Smooth muscle cell (in vitro differentiated cells): ENCODE data around the gene TSPAN18. TPM values are rescaled to one million over a fixed set of nuclear protein-coding genes. Genes with fewer than 3 reads are reported as not detected.

Experiments used
- DNase-seq: peaks from one replicate; lab custom pipeline; 2025; ENCODE audit not compliant: unreplicated experiment; lab: John Stamatoyannopoulos, UW
- H2AFZ ChIP-seq: fragments of 200-600 bp; sonication (generic); 2 replicates; pipeline ENCODE4 v1.6.0; 2016; ENCODE audit warnings: antibody characterized with exemption, low read depth, mild to moderate bottlenecking
- H3F3A ChIP-seq: fragments of 200-600 bp; sonication (generic); 2 replicates; pipeline ENCODE4 v1.6.0; 2017; ENCODE audit warnings: antibody characterized with exemption, low read depth
- H3K27ac ChIP-seq: fragments of 200-600 bp; sonication (generic); 2 replicates; pipeline ENCODE4 v1.5.1; 2016; ENCODE audit warnings: low read depth, mild to moderate bottlenecking
- H3K27me3 ChIP-seq: fragments of 200-600 bp; sonication (generic); 2 replicates; pipeline ENCODE4 v1.6.1; 2016; ENCODE audit warnings: low read depth, mild to moderate bottlenecking
- H3K36me3 ChIP-seq: fragments of 200-600 bp; sonication (generic); 2 replicates; pipeline ENCODE4 v1.5.1; 2016; ENCODE audit warnings: low read depth
- H3K4me1 ChIP-seq: fragments of 200-600 bp; sonication (generic); 2 replicates; pipeline ENCODE4 v1.5.1; 2016; ENCODE audit warnings: low read depth
- H3K4me2 ChIP-seq: fragments of 200-600 bp; sonication (generic); 2 replicates; pipeline ENCODE4 v1.6.0; 2016; ENCODE audit warnings: mild to moderate bottlenecking
- H3K4me3 ChIP-seq: fragments of 200-600 bp; sonication (generic); 2 replicates; pipeline ENCODE4 v1.5.1; 2016; ENCODE audit warnings: mild to moderate bottlenecking
- H3K79me2 ChIP-seq: fragments of 200-600 bp; sonication (generic); 2 replicates; pipeline ENCODE4 v1.6.0; 2016; ENCODE audit warnings: low read depth, mild to moderate bottlenecking
- H3K9ac ChIP-seq: fragments of 200-600 bp; sonication (generic); 2 replicates; pipeline ENCODE4 v1.6.0; 2016; ENCODE audit warnings: low read depth
- H3K9me3 ChIP-seq: fragments of 200-600 bp; sonication (generic); replicated peaks from 2 replicates; pipeline ENCODE4 v1.5.1; 2016; ENCODE audit warnings: low read depth
- H4K20me1 ChIP-seq: fragments of 200-600 bp; sonication (generic); 2 replicates; pipeline ENCODE4 v1.6.0; 2016; ENCODE audit warnings: low read depth
- WGBS: methylation state at CpG from one replicate; pipeline ENCODE4 v1.1.7; 2016; ENCODE audit warnings: low lambda C conversion rate; 5-methylcytosine and 5-hydroxymethylcytosine counted together
- polyA plus RNA-seq: library from polyadenylated mRNA; unstranded; fragments of >200 nt; fragmentation: Nextera tagmentation; extraction: Ambion mirVana; gene quantifications from 2 replicates; pipeline ENCODE4 v1.2.1, GENCODE V29; 2016
- total RNA-seq: library from RNA; depleted of rRNA; stranded (reverse); fragments of >200 nt; gene quantifications from 2 replicates; pipeline ENCODE4 v1.2.3, GENCODE V29; 2014
- TF ChIP-seq, protein P1 (sequence below): fragments of 200-600 bp; sonication (generic); IDR thresholded peaks from 2 replicates; pipeline ENCODE4 v1.5.1; 2017; ENCODE audit warnings: borderline replicate concordance, mild to moderate bottlenecking, antibody characterized with exemption; ENCODE audit not compliant: insufficient read depth, poor library complexity, severe bottlenecking

Gene TSPAN18
- total and polyA plus RNA-seq, 2 experiments from 2014 or later, result 3.4 to 15.3 TPM

GRCh38 chr11:44763121-44763820 is 36.5 kb downstream of the TSPAN18 start:
- Histone ChIP-seq H3K27ac (peak overlapping the region; percentile 51), H3K9me3 (no peaks in the 10 kb centered on the region), H4K20me1 (no peaks in the 10 kb centered on the region), H3K4me2 (peak overlapping the region; percentile 60), H3K4me3 (no peak overlapping the region), H3K9ac (no peak overlapping the region), H3K36me3 (no peaks in the 10 kb centered on the region), H3K27me3 (no peaks in the 10 kb centered on the region), H3K79me2 (no peaks in the 10 kb centered on the region), H3F3A (peaks cover 43% of the 10 kb centered on the region), H2AFZ (no peak overlapping the region), H3K4me1 (peaks cover 38% of the 10 kb centered on the region)
- TF ChIP-seq, protein P1, sequence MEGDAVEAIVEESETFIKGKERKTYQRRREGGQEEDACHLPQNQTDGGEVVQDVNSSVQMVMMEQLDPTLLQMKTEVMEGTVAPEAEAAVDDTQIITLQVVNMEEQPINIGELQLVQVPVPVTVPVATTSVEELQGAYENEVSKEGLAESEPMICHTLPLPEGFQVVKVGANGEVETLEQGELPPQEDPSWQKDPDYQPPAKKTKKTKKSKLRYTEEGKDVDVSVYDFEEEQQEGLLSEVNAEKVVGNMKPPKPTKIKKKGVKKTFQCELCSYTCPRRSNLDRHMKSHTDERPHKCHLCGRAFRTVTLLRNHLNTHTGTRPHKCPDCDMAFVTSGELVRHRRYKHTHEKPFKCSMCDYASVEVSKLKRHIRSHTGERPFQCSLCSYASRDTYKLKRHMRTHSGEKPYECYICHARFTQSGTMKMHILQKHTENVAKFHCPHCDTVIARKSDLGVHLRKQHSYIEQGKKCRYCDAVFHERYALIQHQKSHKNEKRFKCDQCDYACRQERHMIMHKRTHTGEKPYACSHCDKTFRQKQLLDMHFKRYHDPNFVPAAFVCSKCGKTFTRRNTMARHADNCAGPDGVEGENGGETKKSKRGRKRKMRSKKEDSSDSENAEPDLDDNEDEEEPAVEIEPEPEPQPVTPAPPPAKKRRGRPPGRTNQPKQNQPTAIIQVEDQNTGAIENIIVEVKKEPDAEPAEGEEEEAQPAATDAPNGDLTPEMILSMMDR, result no peak
- 55% methylated on average over 5 of the region's 5 CpGs for WGBS
- DNase-seq, result no peak

DNA sequence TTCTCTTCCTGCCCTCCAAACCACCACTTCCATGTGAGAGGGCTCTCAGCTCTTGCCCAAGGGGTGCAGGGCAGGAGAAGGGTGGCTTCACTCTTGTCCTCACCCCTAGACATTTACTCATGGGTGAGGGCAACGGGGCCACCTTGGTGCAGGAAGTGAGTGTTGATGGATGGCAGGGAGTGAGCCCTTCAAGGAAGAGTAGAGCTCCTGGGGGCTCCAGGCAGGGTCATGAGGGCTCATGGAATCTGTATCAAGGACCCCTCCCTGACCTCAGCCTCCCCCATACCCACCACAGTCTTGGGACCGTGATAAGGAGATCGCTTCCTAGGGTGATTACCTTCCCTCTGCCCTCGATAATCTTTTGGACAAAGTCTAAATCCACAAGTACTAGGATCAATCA is 37.8 kb downstream of the TSPAN18 start:
- H3K9me3 ChIP-seq, result no peaks in the 10 kb centered on the region
- no peak for DNase-seq

DNA sequence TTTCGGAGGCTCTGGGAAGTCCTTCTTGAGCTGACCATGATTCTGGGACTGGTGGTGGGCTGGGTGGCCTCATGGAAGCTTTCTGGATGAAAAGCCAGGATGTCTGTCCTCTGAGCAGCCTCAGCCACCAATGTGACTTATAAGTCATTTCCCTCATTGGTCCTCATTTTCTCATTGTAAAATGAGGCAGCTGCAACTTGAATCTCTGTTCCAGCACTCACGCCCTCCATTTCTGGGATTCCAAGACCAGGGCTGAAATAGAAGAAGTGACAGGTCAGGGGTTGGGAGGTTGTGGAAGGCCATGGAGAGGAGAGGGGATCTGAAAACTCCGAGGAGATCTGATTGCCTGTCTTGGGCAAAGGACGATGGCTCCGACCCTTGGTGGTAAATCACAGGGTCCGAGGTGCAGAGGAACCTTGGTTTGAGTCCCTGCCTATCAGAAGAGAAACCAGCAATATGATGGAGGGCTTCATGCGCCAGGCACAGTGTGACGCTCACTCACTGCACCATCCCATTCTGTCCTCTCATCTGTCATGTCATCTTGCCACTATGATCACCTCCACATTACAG is 38.3 kb downstream of the TSPAN18 start:
- no peaks in the 10 kb centered on the region for H4K20me1 ChIP-seq
- WGBS, result 92% methylated on average over 8 of the region's 8 CpGs
- TF ChIP-seq, protein P1, result no peak
- H2AFZ ChIP-seq, result no peak overlapping the region
- H3K36me3 ChIP-seq, result no peaks in the 10 kb centered on the region
- peaks cover 40% of the 10 kb centered on the region for H3F3A ChIP-seq
- no peaks in the 10 kb centered on the region for H3K9me3 ChIP-seq
- DNase-seq, result no peak
- H3K4me2 ChIP-seq, result no peak overlapping the region
- no peak overlapping the region for H3K27ac ChIP-seq
- no peaks in the 10 kb centered on the region for H3K79me2 ChIP-seq
- H3K27me3 ChIP-seq, result no peaks in the 10 kb centered on the region
- H3K4me1 ChIP-seq, result peaks cover 36% of the 10 kb centered on the region
- H3K9ac ChIP-seq, result no peak overlapping the region
- H3K4me3 ChIP-seq, result no peak overlapping the region

More for the DNA sequence above, 37.8 kb downstream of the TSPAN18 start:
- Histone ChIP-seq H4K20me1 (no peaks in the 10 kb centered on the region), H3F3A (peaks cover 43% of the 10 kb centered on the region), H3K4me2 (no peak overlapping the region), H3K9ac (no peak overlapping the region), H3K4me1 (peaks cover 38% of the 10 kb centered on the region), H3K27ac (no peak overlapping the region), H3K4me3 (no peak overlapping the region), H3K36me3 (no peaks in the 10 kb centered on the region), H2AFZ (no peak overlapping the region), H3K27me3 (no peaks in the 10 kb centered on the region), H3K79me2 (no peaks in the 10 kb centered on the region)
- TF ChIP-seq, protein P1, result no peak
- WGBS, result 90% methylated on average over 4 of the region's 4 CpGs
